Measurements from ENCODE around the gene TSPAN17.
A peak's percentile ranks its signal among the peaks of the same experiment; 100 is the strongest.

Gene TSPAN17

DNA sequence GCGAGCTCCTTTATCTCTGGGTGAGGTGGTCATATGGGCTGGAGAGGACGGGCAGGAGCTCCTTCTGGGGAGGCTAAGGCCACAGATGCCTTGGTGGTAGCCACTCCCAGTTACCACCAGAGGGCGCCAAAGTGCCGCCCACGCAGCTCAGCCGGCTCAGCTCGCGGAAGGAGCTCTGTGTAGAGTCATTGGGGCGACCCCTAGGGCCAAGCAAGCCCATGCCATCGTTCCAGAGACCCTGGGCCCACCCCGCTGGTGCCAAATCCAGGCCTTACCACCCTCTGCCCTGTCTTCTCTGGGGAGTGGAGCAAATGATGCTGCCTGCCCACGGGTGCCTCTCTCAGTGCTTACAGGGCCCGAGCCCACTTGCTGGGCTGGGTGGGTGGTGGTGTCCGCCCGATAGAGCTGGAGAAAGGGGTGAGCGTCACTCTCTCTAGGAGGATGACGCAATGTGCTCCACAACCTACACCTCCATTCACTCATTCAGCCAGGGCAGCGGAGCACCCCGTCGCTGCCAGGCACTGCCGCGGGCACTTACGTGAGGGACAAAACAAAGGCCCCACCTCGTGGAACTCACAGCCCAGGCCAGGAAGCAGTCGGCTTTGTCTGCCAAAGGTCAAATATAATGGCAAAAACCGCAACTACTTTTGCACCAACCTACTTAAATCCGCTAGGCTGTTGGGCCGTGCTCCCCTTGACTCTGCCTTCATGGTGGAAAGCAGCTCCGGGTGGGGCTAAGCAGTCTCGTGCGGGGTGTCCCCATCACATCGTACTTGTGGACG is 13.8 kb downstream of the TSPAN17 start:
- TF ChIP-seq TEAD4 (IDR thresholded peaks at IDR 0.05) (no peak), RAD21 (IDR thresholded peaks at IDR 0.05; ENCODE audit: low read depth) (peak; percentile 96), EGR1 (IDR thresholded peaks at IDR 0.05) (peak; percentile 92)

DNA sequence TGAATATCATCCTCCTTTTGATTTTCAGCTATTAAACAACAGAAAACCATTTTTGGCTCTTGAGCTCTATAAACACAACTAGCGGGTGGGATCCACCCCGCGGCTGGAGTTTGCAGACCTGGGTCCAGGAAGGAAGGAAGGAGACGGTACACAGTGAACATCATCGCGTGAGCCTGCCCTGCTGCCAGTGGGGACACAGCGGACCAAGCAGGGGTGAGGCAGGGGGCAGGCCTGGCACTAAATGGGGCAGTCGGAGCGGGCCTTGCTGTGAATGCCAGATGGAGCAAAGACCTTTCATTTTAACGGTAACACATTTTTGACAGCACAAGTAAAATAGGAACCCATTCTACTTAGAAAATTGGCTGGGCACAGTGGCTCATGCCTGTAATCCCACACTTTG is 14.4 kb downstream of the TSPAN17 start:
- TF ChIP-seq CEBPB (IDR thresholded peaks at IDR 0.05), result no peak
- TF ChIP-seq RAD21 (IDR thresholded peaks at IDR 0.05; ENCODE audit: low read depth), result no peak
- no peak for TF ChIP-seq FOXM1 (IDR thresholded peaks at IDR 0.05; ENCODE audit: borderline replicate concordance, low read depth)
- no peak for TF ChIP-seq TEAD4 (IDR thresholded peaks at IDR 0.05)
- TF ChIP-seq, protein P1, sequence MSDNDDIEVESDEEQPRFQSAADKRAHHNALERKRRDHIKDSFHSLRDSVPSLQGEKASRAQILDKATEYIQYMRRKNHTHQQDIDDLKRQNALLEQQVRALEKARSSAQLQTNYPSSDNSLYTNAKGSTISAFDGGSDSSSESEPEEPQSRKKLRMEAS (IDR thresholded peaks at IDR 0.05), result no peak
- TF ChIP-seq, protein P2, sequence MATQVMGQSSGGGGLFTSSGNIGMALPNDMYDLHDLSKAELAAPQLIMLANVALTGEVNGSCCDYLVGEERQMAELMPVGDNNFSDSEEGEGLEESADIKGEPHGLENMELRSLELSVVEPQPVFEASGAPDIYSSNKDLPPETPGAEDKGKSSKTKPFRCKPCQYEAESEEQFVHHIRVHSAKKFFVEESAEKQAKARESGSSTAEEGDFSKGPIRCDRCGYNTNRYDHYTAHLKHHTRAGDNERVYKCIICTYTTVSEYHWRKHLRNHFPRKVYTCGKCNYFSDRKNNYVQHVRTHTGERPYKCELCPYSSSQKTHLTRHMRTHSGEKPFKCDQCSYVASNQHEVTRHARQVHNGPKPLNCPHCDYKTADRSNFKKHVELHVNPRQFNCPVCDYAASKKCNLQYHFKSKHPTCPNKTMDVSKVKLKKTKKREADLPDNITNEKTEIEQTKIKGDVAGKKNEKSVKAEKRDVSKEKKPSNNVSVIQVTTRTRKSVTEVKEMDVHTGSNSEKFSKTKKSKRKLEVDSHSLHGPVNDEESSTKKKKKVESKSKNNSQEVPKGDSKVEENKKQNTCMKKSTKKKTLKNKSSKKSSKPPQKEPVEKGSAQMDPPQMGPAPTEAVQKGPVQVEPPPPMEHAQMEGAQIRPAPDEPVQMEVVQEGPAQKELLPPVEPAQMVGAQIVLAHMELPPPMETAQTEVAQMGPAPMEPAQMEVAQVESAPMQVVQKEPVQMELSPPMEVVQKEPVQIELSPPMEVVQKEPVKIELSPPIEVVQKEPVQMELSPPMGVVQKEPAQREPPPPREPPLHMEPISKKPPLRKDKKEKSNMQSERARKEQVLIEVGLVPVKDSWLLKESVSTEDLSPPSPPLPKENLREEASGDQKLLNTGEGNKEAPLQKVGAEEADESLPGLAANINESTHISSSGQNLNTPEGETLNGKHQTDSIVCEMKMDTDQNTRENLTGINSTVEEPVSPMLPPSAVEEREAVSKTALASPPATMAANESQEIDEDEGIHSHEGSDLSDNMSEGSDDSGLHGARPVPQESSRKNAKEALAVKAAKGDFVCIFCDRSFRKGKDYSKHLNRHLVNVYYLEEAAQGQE (IDR thresholded peaks at IDR 0.05; ENCODE audit: low read depth), result no peak
- TF ChIP-seq EP300 (IDR thresholded peaks at IDR 0.05; ENCODE audit: borderline replicate concordance), result no peak
- TF ChIP-seq TCF12 (IDR thresholded peaks at IDR 0.05; ENCODE audit: low read depth), result no peak
- no peak for TF ChIP-seq ZBTB7A (IDR thresholded peaks at IDR 0.05; ENCODE audit: low read depth)
- no peak for TF ChIP-seq YY1 (IDR thresholded peaks at IDR 0.05; ENCODE audit: low read depth)
- no peak for TF ChIP-seq TAF1 (IDR thresholded peaks at IDR 0.05; ENCODE audit: low read depth)
- TF ChIP-seq, protein P3, sequence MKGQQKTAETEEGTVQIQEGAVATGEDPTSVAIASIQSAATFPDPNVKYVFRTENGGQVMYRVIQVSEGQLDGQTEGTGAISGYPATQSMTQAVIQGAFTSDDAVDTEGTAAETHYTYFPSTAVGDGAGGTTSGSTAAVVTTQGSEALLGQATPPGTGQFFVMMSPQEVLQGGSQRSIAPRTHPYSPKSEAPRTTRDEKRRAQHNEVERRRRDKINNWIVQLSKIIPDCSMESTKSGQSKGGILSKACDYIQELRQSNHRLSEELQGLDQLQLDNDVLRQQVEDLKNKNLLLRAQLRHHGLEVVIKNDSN (IDR thresholded peaks at IDR 0.05), result no peak
- TF ChIP-seq CREB1 (IDR thresholded peaks at IDR 0.05; ENCODE audit: low read depth), result no peak
- TF ChIP-seq NFIC (IDR thresholded peaks at IDR 0.05), result no peak
- no peak for TF ChIP-seq EGR1 (IDR thresholded peaks at IDR 0.05)

DNA sequence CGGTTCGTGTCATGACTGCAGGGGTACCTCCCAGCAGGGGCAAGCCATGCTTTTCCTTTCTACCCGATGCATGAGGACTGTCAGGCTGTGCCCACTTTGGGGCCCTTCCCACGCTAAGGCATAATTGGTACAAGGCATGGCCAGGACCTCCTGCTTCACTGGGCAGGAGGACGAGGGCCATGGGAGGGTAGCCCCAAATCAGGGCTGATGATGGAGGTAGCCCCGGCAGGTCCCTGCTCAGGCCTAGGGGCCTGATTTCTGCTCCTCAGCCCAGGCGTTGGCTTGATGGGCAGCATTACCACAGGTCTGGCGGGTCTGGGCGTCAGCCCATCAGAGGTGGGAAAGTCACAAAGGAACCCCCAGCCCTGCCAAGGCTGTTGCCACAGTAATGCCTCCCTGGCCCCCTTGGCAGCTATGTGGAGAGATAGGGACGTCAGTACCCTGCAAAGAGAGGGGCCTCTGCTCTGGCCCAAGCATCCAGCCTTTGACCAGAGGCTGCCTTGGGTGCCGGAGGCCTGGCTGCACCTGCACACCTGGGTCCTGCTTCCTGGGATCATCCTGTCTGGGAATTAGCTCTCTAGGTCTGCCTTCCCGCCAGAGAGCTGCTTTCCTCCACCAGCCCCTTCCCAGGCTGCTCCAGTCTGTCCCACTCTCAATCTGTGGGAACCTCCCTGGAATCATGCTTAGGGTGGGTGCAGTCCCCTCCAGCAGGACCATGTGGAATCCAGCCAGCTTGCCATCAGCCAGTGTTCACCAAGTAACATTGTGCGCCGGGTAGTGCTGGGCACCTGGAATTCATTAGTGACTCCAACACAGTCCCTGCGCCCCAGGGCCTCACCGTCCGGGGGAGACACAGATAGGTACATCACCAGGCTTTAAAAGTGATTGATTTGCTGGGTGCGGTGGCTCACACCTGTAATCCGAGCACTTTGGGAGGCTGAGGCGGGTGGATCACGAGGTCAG is 15.4 kb downstream of the TSPAN17 start:
- TF ChIP-seq FOXM1 (IDR thresholded peaks at IDR 0.05; ENCODE audit: borderline replicate concordance, low read depth) (no peak), CEBPB (IDR thresholded peaks at IDR 0.05) (no peak), TCF12 (IDR thresholded peaks at IDR 0.05; ENCODE audit: low read depth) (no peak)
- TF ChIP-seq, protein P1 (IDR thresholded peaks at IDR 0.05), result no peak

DNA sequence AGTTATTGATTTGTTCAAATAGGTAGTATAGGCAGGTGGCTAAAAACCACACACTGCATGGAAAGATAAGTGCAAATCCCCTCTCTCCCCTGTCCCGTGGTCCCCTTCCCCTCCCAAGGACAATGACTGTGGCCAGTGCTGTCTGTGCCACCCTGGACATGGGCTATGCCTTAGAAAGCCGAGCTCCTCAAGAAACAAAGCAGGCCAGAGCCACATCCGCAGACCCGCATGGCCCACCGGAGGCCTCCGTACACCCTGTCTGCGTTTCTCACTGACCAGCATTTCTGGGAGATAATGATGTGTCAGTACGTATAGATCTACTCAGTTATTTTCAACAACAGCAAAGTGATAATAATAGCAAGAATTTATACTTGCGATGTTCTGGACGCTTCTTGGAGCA is 16.3 kb downstream of the TSPAN17 start:
- TF ChIP-seq CEBPB (IDR thresholded peaks at IDR 0.05) (no peak), FOXM1 (IDR thresholded peaks at IDR 0.05; ENCODE audit: borderline replicate concordance, low read depth) (no peak), NFIC (IDR thresholded peaks at IDR 0.05) (no peak), TCF12 (IDR thresholded peaks at IDR 0.05; ENCODE audit: low read depth) (no peak), RAD21 (IDR thresholded peaks at IDR 0.05; ENCODE audit: low read depth) (no peak), TAF1 (IDR thresholded peaks at IDR 0.05; ENCODE audit: low read depth) (no peak), ZBTB7A (IDR thresholded peaks at IDR 0.05; ENCODE audit: low read depth) (no peak), CREB1 (IDR thresholded peaks at IDR 0.05; ENCODE audit: low read depth) (no peak), EP300 (IDR thresholded peaks at IDR 0.05; ENCODE audit: borderline replicate concordance) (no peak)
- TF ChIP-seq, protein P2 (IDR thresholded peaks at IDR 0.05; ENCODE audit: low read depth), result no peak
- TF ChIP-seq, protein P3 (IDR thresholded peaks at IDR 0.05), result no peak
- TF ChIP-seq, protein P1 (IDR thresholded peaks at IDR 0.05), result no peak

DNA sequence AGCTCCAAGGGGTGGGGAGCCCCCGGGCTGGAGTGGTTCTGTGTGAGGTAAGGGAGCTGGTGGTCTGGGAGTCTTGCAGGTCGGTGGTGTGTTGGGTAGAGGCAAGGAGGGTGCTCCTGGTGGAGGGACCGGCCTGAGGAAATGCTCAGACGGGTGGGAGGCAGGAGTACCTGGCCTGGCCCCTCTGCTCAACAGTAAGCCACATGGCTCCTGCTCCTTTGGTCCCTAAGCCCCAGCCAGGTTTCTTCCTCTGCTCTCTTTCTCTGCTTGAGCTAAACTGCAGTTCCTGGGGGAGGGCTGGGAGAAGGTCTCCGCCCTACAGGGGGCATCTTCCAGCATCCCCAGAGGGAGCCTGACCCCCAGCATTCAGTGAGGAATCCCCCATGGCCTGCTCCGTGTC is 17.2 kb downstream of the TSPAN17 start:
- TF ChIP-seq, protein P1 (IDR thresholded peaks at IDR 0.05), result no peak
- TF ChIP-seq CEBPB (IDR thresholded peaks at IDR 0.05) (no peak), ZBTB7A (IDR thresholded peaks at IDR 0.05; ENCODE audit: low read depth) (no peak), EGR1 (IDR thresholded peaks at IDR 0.05) (no peak), NFIC (IDR thresholded peaks at IDR 0.05) (no peak), FOXM1 (IDR thresholded peaks at IDR 0.05; ENCODE audit: borderline replicate concordance, low read depth) (no peak), TAF1 (IDR thresholded peaks at IDR 0.05; ENCODE audit: low read depth) (no peak), YY1 (IDR thresholded peaks at IDR 0.05; ENCODE audit: low read depth) (no peak), EP300 (IDR thresholded peaks at IDR 0.05; ENCODE audit: borderline replicate concordance) (no peak), TEAD4 (IDR thresholded peaks at IDR 0.05) (no peak), CREB1 (IDR thresholded peaks at IDR 0.05; ENCODE audit: low read depth) (no peak)
- TF ChIP-seq, protein P3 (IDR thresholded peaks at IDR 0.05), result no peak
- TF ChIP-seq, protein P2 (IDR thresholded peaks at IDR 0.05; ENCODE audit: low read depth), result no peak

Measured in Ishikawa (cell line).